H9 (cell line): ENCODE measurements around the gene GLDC. TPM values are rescaled to one million over a fixed set of nuclear protein-coding genes. Genes with fewer than 3 reads are reported as not detected.

Experiments
- DNase-seq: peaks from one replicate; pipeline ENCODE4 v3.0.0-alpha.2; 2017
- H2AFZ ChIP-seq: one replicate; pipeline ENCODE4 v1.6.1; 2013; ENCODE audit warnings: mild to moderate bottlenecking, low read length, control low read depth, moderate library complexity
- H2AK5ac ChIP-seq: 2 replicates; pipeline ENCODE4 v1.6.1; 2013; ENCODE audit warnings: low read length, control low read depth, mixed read lengths; ENCODE audit not compliant: insufficient read length
- H2BK120ac ChIP-seq: one replicate; pipeline ENCODE4 v1.6.1; 2013; ENCODE audit warnings: low read depth, mild to moderate bottlenecking, low read length, control low read depth, inconsistent platforms; ENCODE audit not compliant: poor library complexity, severe bottlenecking
- H2BK12ac ChIP-seq: 2 replicates; pipeline ENCODE4 v1.6.1; 2013; ENCODE audit warnings: low read length, control low read depth, mixed read lengths, low read depth; ENCODE audit not compliant: insufficient read length
- H2BK15ac ChIP-seq: 2 replicates; pipeline ENCODE4 v1.6.1; 2013; ENCODE audit warnings: low read depth, low read length, control low read depth
- H2BK20ac ChIP-seq: one replicate; pipeline ENCODE4 v1.6.1; 2013; ENCODE audit warnings: low read depth, mild to moderate bottlenecking, low read length, control low read depth, inconsistent platforms; ENCODE audit not compliant: poor library complexity, severe bottlenecking
- H2BK5ac ChIP-seq: 2 replicates; pipeline ENCODE4 v1.6.1; 2013; ENCODE audit warnings: low read length, control low read depth, mixed read lengths; ENCODE audit not compliant: insufficient read length
- H3K14ac ChIP-seq: 2 replicates; pipeline ENCODE4 v1.6.1; 2013; ENCODE audit warnings: low read length, control low read depth; ENCODE audit not compliant: insufficient read depth
- H3K18ac ChIP-seq: 2 replicates; pipeline ENCODE4 v1.6.1; 2013; ENCODE audit warnings: low read depth, mild to moderate bottlenecking, mixed read lengths, low read length, control low read depth; ENCODE audit not compliant: insufficient read length
- H3K23ac ChIP-seq: 2 replicates; pipeline ENCODE4 v1.6.1; 2013; ENCODE audit warnings: low read length, control low read depth, mixed read lengths, low read depth; ENCODE audit not compliant: insufficient read length
- H3K23me2 ChIP-seq: 2 replicates; pipeline ENCODE4 v1.6.1; 2013; ENCODE audit warnings: low read depth, mild to moderate bottlenecking, mixed read lengths, low read length, control low read depth; ENCODE audit not compliant: insufficient read length, poor library complexity, severe bottlenecking
- H3K27ac ChIP-seq: 2 replicates; pipeline ENCODE4 v1.5.1; 2013; ENCODE audit warnings: low read length, control low read depth, mixed read lengths, low read depth; ENCODE audit not compliant: insufficient read length
- H3K27me3 ChIP-seq: 2 replicates; pipeline ENCODE4 v1.6.1; 2013; ENCODE audit warnings: low read length, control low read depth, inconsistent platforms; ENCODE audit not compliant: insufficient read depth
- H3K4ac ChIP-seq: 2 replicates; pipeline ENCODE4 v1.6.1; 2013; ENCODE audit warnings: low read depth, mild to moderate bottlenecking, control low read depth, inconsistent platforms, low read length, moderate library complexity
- H3K4me1 ChIP-seq: 2 replicates; pipeline ENCODE4 v1.6.1; 2013; ENCODE audit warnings: low read length, control low read depth, inconsistent platforms; ENCODE audit not compliant: insufficient read depth
- H3K4me2 ChIP-seq: 2 replicates; pipeline ENCODE4 v1.6.1; 2013; ENCODE audit warnings: low read length, control low read depth, mixed read lengths; ENCODE audit not compliant: insufficient read length, insufficient read depth
- H3K56ac ChIP-seq: 2 replicates; pipeline ENCODE4 v1.6.1; 2013; ENCODE audit warnings: low read depth, mild to moderate bottlenecking, mixed read lengths, low read length, control low read depth; ENCODE audit not compliant: insufficient read length
- H3K79me1 ChIP-seq: 2 replicates; pipeline ENCODE4 v1.6.1; 2013; ENCODE audit warnings: low read depth, mild to moderate bottlenecking, moderate library complexity, low read length, control low read depth, inconsistent platforms; ENCODE audit not compliant: insufficient read depth, poor library complexity, severe bottlenecking
- H3K79me2 ChIP-seq: 2 replicates; pipeline ENCODE4 v1.6.1; 2013; ENCODE audit warnings: low read length, control low read depth, inconsistent platforms; ENCODE audit not compliant: insufficient read depth
- H3K9ac ChIP-seq: 2 replicates; pipeline ENCODE4 v1.6.1; 2013; ENCODE audit warnings: low read length, control low read depth, mixed read lengths; ENCODE audit not compliant: insufficient read length; ENCODE audit errors: extremely low read depth
- H3K9me3 ChIP-seq: one replicate; pipeline ENCODE4 v1.6.1; 2013; ENCODE audit warnings: low read depth, low read length, inconsistent platforms; ENCODE audit not compliant: control insufficient read depth
- H3T11ph ChIP-seq: one replicate; pipeline ENCODE4 v1.6.1; 2013; ENCODE audit warnings: mild to moderate bottlenecking, low read length, control low read depth, inconsistent platforms
- H4K20me1 ChIP-seq: one replicate; pipeline ENCODE4 v1.6.1; 2013; ENCODE audit not compliant: control insufficient read depth, insufficient read length, insufficient read depth
- H4K5ac ChIP-seq: 2 replicates; pipeline ENCODE4 v1.6.1; 2013; ENCODE audit warnings: low read depth, mild to moderate bottlenecking, mixed read lengths, low read length, control low read depth; ENCODE audit not compliant: insufficient read length
- H4K8ac ChIP-seq: replicated peaks from 2 replicates; pipeline ENCODE4 v1.6.1; 2013; ENCODE audit warnings: low read length, control low read depth, mixed read lengths, low read depth; ENCODE audit not compliant: insufficient read length
- H4K91ac ChIP-seq: 2 replicates; pipeline ENCODE4 v1.6.1; 2013; ENCODE audit warnings: low read depth, mild to moderate bottlenecking, moderate library complexity, mixed read lengths, low read length, control low read depth; ENCODE audit not compliant: insufficient read length
- H3K27ac Mint-ChIP-seq, 3 experiments: 2 replicates in 2 of 3; 3 replicates in 1 of 3; pipeline ENCODE4 v1.8.0; 2020 to 2021; ENCODE audit warnings: mixed read lengths in 3 of 3, mild to moderate bottlenecking in 1 of 3, moderate library complexity in 1 of 3
- H3K27me3 Mint-ChIP-seq: 2 replicates; pipeline ENCODE4 v1.8.0; 2021; ENCODE audit warnings: low read depth, mild to moderate bottlenecking, moderate library complexity, mixed read lengths
- H3K36me3 Mint-ChIP-seq, 3 experiments: 2 replicates in 2 of 3; 3 replicates in 1 of 3; pipeline ENCODE4 v1.8.0; 2020 to 2021; ENCODE audit warnings: low read depth in 3 of 3, mixed read lengths in 3 of 3; ENCODE audit not compliant: insufficient read depth in 1 of 3
- H3K4me1 Mint-ChIP-seq, 2 experiments: 2 replicates each; pipeline ENCODE4 v1.8.0; 2020; ENCODE audit warnings: mixed read lengths in 2 of 2
- H3K4me3 Mint-ChIP-seq, 2 experiments: 2 replicates in 1 of 2; 3 replicates in 1 of 2; pipeline ENCODE4 v1.8.0; 2020 to 2021; ENCODE audit warnings: mild to moderate bottlenecking in 2 of 2, mixed read lengths in 2 of 2, moderate library complexity in 1 of 2
- H3K9me3 Mint-ChIP-seq, 2 experiments: 2 replicates in 1 of 2; 3 replicates in 1 of 2; pipeline ENCODE4 v1.8.0; 2020; ENCODE audit warnings: mild to moderate bottlenecking in 2 of 2, mixed read lengths in 2 of 2, moderate library complexity in 1 of 2
- WGBS: extraction: QIAGEN DNeasy Blood & Tissue Kit; methylation state at CpG from one replicate; pipeline ENCODE4 v1.1.7; 2013; ENCODE audit warnings: missing lambda C conversion rate, low lambda C conversion rate, mixed read lengths; ENCODE audit not compliant: insufficient read length; ENCODE audit errors: extremely low coverage; 5-methylcytosine and 5-hydroxymethylcytosine counted together
- total RNA-seq: library from RNA; stranded (reverse); gene quantifications from 2 replicates; pipeline ENCODE4 v1.2.1, GENCODE V29; 2021
- TF ChIP-seq, protein P1 (sequence below): fragments of 200-600 bp; sonication (generic); conservative IDR thresholded peaks from 3 replicates; pipeline ENCODE4 v1.8.0; 2021; ENCODE audit warnings: antibody characterized with exemption, mild to moderate bottlenecking

GLDC gene
- total RNA-seq, 1 experiment from 2014 or later: 74.4 TPM

DNA sequence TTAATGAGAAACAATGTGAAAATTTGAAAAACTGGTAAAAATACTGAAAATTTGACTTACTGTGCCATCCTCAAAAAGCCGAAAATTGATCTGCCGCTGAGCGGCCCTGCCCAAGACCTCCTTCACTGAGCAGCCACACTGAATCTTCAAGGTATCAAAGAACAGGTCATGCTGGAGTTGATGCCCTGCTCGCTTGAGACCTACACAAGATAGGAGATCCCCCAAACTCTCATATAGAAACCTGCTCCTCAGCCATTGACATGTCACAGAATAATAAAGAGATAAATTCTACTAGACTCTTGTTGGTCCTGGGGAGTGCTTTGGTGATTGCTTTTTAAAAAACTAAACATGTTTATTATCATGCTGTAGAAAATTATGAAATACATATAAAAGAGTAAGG, 52.7 kb downstream of the GLDC start:
- Histone ChIP-seq H3K23ac (no peak overlapping the region), H3K4ac (no peak overlapping the region), H3K9ac (no peak overlapping the region), H3K23me2 (no peaks in the 10 kb centered on the region), H3K14ac (no peak overlapping the region), H3K79me1 (no peaks in the 10 kb centered on the region), H2AK5ac (no peak overlapping the region), H3K56ac (no peak overlapping the region), H3K27me3 (no peaks in the 10 kb centered on the region), H2BK120ac (no peak overlapping the region), H2BK15ac (no peak overlapping the region), H3K4me2 (no peak overlapping the region), H2BK20ac (no peak overlapping the region), H3T11ph (no peak overlapping the region), H2BK12ac (no peak overlapping the region), H4K5ac (no peak overlapping the region), H2BK5ac (no peak overlapping the region), H2AFZ (no peak overlapping the region), H3K79me2 (no peaks in the 10 kb centered on the region), H4K20me1 (no peaks in the 10 kb centered on the region), H3K9me3 (no peaks in the 10 kb centered on the region), H3K4me1 (no peaks in the 10 kb centered on the region), H4K91ac (no peak overlapping the region), H4K8ac (no peak overlapping the region), H3K27ac (no peak overlapping the region), H3K18ac (no peak overlapping the region)
- no CpG with 5 or more reads among the region's 4 CpGs for WGBS
- Mint-ChIP-seq H3K9me3 (no peaks in the 10 kb centered on the region), H3K27ac (no peak overlapping the region), H3K27me3 (no peaks in the 10 kb centered on the region), H3K4me3 (no peak overlapping the region), H3K4me1 (no peaks in the 10 kb centered on the region), H3K36me3 (peaks cover 38 to 65% (median 51%) of the 10 kb centered on the region in 3 experiments; a peak in 6 of 7 replicates)
- TF ChIP-seq, protein P1, sequence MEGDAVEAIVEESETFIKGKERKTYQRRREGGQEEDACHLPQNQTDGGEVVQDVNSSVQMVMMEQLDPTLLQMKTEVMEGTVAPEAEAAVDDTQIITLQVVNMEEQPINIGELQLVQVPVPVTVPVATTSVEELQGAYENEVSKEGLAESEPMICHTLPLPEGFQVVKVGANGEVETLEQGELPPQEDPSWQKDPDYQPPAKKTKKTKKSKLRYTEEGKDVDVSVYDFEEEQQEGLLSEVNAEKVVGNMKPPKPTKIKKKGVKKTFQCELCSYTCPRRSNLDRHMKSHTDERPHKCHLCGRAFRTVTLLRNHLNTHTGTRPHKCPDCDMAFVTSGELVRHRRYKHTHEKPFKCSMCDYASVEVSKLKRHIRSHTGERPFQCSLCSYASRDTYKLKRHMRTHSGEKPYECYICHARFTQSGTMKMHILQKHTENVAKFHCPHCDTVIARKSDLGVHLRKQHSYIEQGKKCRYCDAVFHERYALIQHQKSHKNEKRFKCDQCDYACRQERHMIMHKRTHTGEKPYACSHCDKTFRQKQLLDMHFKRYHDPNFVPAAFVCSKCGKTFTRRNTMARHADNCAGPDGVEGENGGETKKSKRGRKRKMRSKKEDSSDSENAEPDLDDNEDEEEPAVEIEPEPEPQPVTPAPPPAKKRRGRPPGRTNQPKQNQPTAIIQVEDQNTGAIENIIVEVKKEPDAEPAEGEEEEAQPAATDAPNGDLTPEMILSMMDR: no peak
- DNase-seq: no peak
